ENCODE measurements around the gene CAPRIN2.

DNA sequence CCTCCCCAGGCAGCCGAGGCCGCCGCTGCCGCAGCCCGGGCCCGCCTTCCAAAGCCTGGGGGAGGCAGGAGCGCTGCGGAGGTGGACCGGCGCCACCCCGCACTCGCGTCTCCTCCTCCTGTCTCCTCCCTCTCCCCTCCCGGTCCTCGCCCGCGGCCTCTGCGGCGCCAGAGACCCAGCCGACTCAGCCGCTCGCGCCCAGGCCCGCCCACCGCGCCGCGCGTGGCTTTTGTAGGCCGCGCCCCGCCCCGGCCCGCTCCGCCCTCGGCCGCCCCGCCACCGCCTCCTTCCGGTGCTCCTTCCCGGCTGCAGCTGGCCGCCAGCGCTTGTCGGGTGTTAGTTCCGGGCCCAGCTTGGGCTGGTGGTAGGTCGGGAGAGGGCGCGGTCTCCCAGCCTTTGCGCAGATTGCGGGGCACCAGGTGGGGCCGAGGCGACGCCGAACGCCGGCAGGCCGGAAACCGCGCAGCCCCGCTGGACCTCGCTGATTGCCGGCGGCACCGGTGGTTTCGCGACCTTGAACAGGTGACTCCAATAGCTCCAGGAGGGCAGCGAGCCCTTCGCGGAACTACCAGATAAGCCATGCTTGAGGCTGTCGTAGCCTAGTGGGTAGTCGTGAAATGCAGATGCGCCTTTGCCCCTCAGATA is at the start of gene CAPRIN2:
- TF ChIP-seq POLR2A (IDR thresholded peaks at IDR 0.05; ENCODE audit: low read depth, low read length), result peak; percentile 78
- peak; percentile 31 for TF ChIP-seq TAF1 (IDR thresholded peaks at IDR 0.05; ENCODE audit: borderline replicate concordance, low read depth, low read length)
- peak; percentile 66 for TF ChIP-seq POLR2AphosphoS5 (IDR thresholded peaks at IDR 0.05; ENCODE audit: low read depth, low read length)

All from GM12892 (cell line).